Activated CD8-positive, alpha-beta memory T cell treated with anti-CD3 and anti-CD28 coated beads, Interleukin-2, amount 10 ng/mL, durations not matched to agents 7 days and 5 days (primary cell): ENCODE measurements around the gene RAMACL. TPM values are rescaled to one million over a fixed set of nuclear protein-coding genes. Genes with fewer than 3 reads are reported as not detected.
A peak's percentile ranks its signal among the peaks of the same experiment; 100 is the strongest.

Experiments used
- ATAC-seq: fragments of 150-1000 bp; cut with Tn5 transposase; one replicate; pipeline ENCODE4 v1.10.0; 2021; ENCODE audit warnings: moderate library complexity
- CTCF ChIA-PET: fragments of 350-600 bp; sonication (Branson Sonifier 250); formaldehyde crosslinking; loops from one replicate; lab custom pipeline; 2021; ENCODE audit warnings: antibody characterized with exemption; lab: Charles Lee
- DNase-seq: peaks from one replicate; pipeline ENCODE4 v3.0.0-alpha.2; 2020
- H3K27ac Mint-ChIP-seq: one replicate; pipeline ENCODE4 v1.8.0; 2021; ENCODE audit warnings: mild to moderate bottlenecking, mixed read lengths
- H3K27me3 Mint-ChIP-seq: one replicate; pipeline ENCODE4 v1.8.0; 2021; ENCODE audit warnings: mixed read lengths
- H3K36me3 Mint-ChIP-seq: one replicate; pipeline ENCODE4 v1.8.0; 2021; ENCODE audit warnings: mild to moderate bottlenecking, mixed read lengths
- H3K4me1 Mint-ChIP-seq: one replicate; pipeline ENCODE4 v1.8.0; 2021; ENCODE audit warnings: mixed read lengths
- H3K4me3 Mint-ChIP-seq: one replicate; pipeline ENCODE4 v1.8.0; 2021; ENCODE audit warnings: mild to moderate bottlenecking, moderate library complexity, mixed read lengths
- H3K9me3 Mint-ChIP-seq: one replicate; pipeline ENCODE4 v1.8.0; 2022; ENCODE audit warnings: low read depth, mixed read lengths
- total RNA-seq, 2 experiments: library from RNA; stranded (reverse); gene quantifications; one replicate each; pipeline ENCODE4 v1.2.3, GENCODE V29; 2021

Gene RAMACL
- total RNA-seq, 2 experiments from 2014 or later, result 0.14 to 0.29 TPM

GRCh38 chr6:166597711-166598440, 11.4 kb upstream of the RAMACL start:
- Mint-ChIP-seq H3K4me1 (no peaks in the 10 kb centered on the region), H3K4me3 (no peak overlapping the region), H3K9me3 (no peaks in the 10 kb centered on the region), H3K36me3 (no peaks in the 10 kb centered on the region), H3K27me3 (no peaks in the 10 kb centered on the region), H3K27ac (no peak overlapping the region)
- CTCF ChIA-PET, result no interaction called here
- no peak for DNase-seq
- no peak for ATAC-seq

- CTCF ChIA-PET, result no interaction called here
- ATAC-seq, result no peak
- H3K4me3 Mint-ChIP-seq, result no peak overlapping the region
Measured at GRCh38 chr6:166596776-166597507, 10.5 kb upstream of the RAMACL start.

DNA sequence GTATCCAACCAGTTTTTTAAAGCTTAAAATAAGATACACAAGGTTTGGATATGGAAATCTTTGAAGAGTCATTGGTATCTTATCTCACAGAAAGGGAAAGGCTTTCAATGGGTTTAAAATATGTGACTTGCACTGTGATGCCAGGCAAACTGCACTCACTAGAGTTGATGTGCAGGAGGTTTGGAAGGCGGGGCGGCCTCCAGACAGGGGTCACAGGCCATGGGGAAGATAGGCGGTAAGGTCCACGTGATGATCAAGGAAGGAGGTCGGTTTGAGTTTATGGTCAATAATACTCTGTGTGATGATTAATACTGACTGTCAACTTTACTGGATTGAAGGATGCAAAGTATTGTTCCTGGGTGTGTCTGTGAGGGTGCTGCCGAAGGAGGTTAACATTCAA, 9.5 kb upstream of the RAMACL start:
- ATAC-seq (no peak), DNase-seq (peak; percentile 22)
- H3K27ac Mint-ChIP-seq, result no peak overlapping the region
- CTCF ChIA-PET, result no interaction called here
- H3K36me3 Mint-ChIP-seq, result no peaks in the 10 kb centered on the region
- H3K4me1 Mint-ChIP-seq, result no peaks in the 10 kb centered on the region
- no peaks in the 10 kb centered on the region for H3K9me3 Mint-ChIP-seq
- H3K27me3 Mint-ChIP-seq, result no peaks in the 10 kb centered on the region
- no peak overlapping the region for H3K4me3 Mint-ChIP-seq

More at GRCh38 chr6:166596776-166597507, 10.5 kb upstream of the RAMACL start:
- H3K9me3 Mint-ChIP-seq, result no peaks in the 10 kb centered on the region
- H3K36me3 Mint-ChIP-seq, result no peaks in the 10 kb centered on the region
- no peak overlapping the region for H3K27ac Mint-ChIP-seq
- H3K27me3 Mint-ChIP-seq, result no peaks in the 10 kb centered on the region
- DNase-seq, result peak; percentile 28
- no peaks in the 10 kb centered on the region for H3K4me1 Mint-ChIP-seq

DNA sequence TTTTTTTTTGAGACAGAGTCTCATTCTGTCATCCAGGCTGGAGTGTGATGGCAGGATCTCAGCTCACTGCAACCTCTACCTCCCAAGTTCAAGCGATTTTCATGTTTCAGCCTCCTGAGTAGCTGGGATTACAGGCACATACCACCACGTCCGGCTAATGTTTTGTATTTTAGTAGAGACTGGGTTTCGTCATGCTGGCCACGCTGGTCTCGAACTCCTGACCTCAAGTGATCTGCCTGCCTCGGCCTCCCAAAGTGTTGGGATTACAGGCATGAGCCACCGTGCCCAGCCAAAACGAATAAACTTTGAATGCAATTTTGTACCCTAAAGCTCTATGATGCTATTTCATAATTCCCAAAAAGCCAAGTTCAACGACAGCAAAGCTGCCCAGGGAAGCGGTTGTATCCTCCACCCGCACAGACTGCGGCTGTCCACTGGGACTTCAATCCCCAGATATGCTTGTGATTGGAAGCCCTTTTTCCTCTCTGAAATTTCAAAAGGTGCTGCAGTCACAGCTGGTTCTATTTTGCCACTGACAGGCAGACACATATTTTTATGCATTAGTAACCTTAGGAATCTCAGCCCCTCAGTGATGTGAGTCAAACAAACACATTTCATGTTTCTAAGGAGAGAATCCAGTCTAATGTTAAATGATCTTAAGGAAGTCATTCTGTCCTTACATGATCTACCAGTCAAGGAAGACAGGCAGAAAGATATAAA, 8.7 kb upstream of the RAMACL start:
- ATAC-seq (no peak), DNase-seq (peak; percentile 11)
- CTCF ChIA-PET, result no interaction called here
- Mint-ChIP-seq H3K36me3 (no peaks in the 10 kb centered on the region), H3K4me1 (no peaks in the 10 kb centered on the region), H3K27ac (no peak overlapping the region), H3K9me3 (no peaks in the 10 kb centered on the region), H3K27me3 (no peaks in the 10 kb centered on the region), H3K4me3 (no peak overlapping the region)

DNA sequence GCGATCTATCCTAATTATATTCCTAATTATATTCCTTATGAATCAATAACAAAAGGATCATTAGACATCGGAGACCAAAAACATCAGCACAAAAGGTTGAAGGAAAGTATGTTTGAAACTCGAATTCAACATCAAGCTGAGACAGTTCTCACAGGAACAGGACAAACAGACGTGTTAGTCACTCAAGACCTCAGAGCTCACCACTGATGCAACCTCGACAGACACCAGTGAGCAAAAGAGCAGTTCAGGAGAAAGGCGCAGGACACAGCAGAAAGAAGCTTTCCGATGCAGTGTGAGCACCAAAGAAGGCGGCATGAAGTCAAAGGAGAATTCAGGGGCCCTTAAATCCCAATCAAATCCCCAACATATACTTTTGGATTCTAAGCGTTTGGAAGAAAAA, 6.3 kb upstream of the RAMACL start:
- CTCF ChIA-PET, result no interaction called here
- H3K9me3 Mint-ChIP-seq, result no peaks in the 10 kb centered on the region
- no peaks in the 10 kb centered on the region for H3K27me3 Mint-ChIP-seq
- no peak overlapping the region for H3K27ac Mint-ChIP-seq
- H3K4me1 Mint-ChIP-seq, result peaks cover 13% of the 10 kb centered on the region
- ATAC-seq (no peak), DNase-seq (peak; percentile 29)
- no peak overlapping the region for H3K4me3 Mint-ChIP-seq
- no peaks in the 10 kb centered on the region for H3K36me3 Mint-ChIP-seq

- DNase-seq (peak; percentile 5), ATAC-seq (no peak)
- H3K9me3 Mint-ChIP-seq, result no peaks in the 10 kb centered on the region
- H3K4me1 Mint-ChIP-seq, result peaks cover 18% of the 10 kb centered on the region
- H3K36me3 Mint-ChIP-seq, result no peaks in the 10 kb centered on the region
- no peak overlapping the region for H3K27ac Mint-ChIP-seq
- CTCF ChIA-PET, result no interaction called here
- no peaks in the 10 kb centered on the region for H3K27me3 Mint-ChIP-seq
- no peak overlapping the region for H3K4me3 Mint-ChIP-seq
Measured at GRCh38 chr6:166591961-166592520, 5.6 kb upstream of the RAMACL start.

GRCh38 chr6:166591026-166591425, 4.5 kb upstream of the RAMACL start:
- H3K4me1 Mint-ChIP-seq, result peaks cover 18% of the 10 kb centered on the region
- H3K27me3 Mint-ChIP-seq, result no peaks in the 10 kb centered on the region
- H3K9me3 Mint-ChIP-seq, result no peaks in the 10 kb centered on the region
- no peak overlapping the region for H3K27ac Mint-ChIP-seq
- no peaks in the 10 kb centered on the region for H3K36me3 Mint-ChIP-seq
- ATAC-seq, result no peak
- no peak overlapping the region for H3K4me3 Mint-ChIP-seq
- CTCF ChIA-PET, result no interaction called here
- DNase-seq, result peak; percentile 16

GRCh38 chr6:166589786-166590574, 3.5 kb upstream of the RAMACL start:
- ATAC-seq, result no peak
- Mint-ChIP-seq H3K27ac (no peak overlapping the region), H3K27me3 (no peaks in the 10 kb centered on the region), H3K36me3 (no peaks in the 10 kb centered on the region), H3K4me1 (peaks cover 18% of the 10 kb centered on the region), H3K9me3 (no peaks in the 10 kb centered on the region), H3K4me3 (no peak overlapping the region)
- peak; percentile 21 for DNase-seq
- CTCF ChIA-PET, result no interaction called here

- H3K27me3 Mint-ChIP-seq, result no peaks in the 10 kb centered on the region
- H3K9me3 Mint-ChIP-seq, result no peaks in the 10 kb centered on the region
- ATAC-seq (no peak), DNase-seq (no peak)
- H3K36me3 Mint-ChIP-seq, result no peaks in the 10 kb centered on the region
- no peak overlapping the region for H3K4me3 Mint-ChIP-seq
- peaks cover 18% of the 10 kb centered on the region for H3K4me1 Mint-ChIP-seq
- H3K27ac Mint-ChIP-seq, result no peak overlapping the region
- CTCF ChIA-PET, result no interaction called here
Measured at GRCh38 chr6:166589337-166589731, 2.9 kb upstream of the RAMACL start.

- Mint-ChIP-seq H3K9me3 (no peaks in the 10 kb centered on the region), H3K4me1 (peaks cover 18% of the 10 kb centered on the region), H3K4me3 (no peak overlapping the region), H3K27me3 (no peaks in the 10 kb centered on the region), H3K27ac (no peak overlapping the region), H3K36me3 (no peaks in the 10 kb centered on the region)
- CTCF ChIA-PET, result no interaction called here
- ATAC-seq, result no peak
- peak; percentile 35 for DNase-seq
Measured at GRCh38 chr6:166588691-166589336, 2.3 kb upstream of the RAMACL start.

DNA sequence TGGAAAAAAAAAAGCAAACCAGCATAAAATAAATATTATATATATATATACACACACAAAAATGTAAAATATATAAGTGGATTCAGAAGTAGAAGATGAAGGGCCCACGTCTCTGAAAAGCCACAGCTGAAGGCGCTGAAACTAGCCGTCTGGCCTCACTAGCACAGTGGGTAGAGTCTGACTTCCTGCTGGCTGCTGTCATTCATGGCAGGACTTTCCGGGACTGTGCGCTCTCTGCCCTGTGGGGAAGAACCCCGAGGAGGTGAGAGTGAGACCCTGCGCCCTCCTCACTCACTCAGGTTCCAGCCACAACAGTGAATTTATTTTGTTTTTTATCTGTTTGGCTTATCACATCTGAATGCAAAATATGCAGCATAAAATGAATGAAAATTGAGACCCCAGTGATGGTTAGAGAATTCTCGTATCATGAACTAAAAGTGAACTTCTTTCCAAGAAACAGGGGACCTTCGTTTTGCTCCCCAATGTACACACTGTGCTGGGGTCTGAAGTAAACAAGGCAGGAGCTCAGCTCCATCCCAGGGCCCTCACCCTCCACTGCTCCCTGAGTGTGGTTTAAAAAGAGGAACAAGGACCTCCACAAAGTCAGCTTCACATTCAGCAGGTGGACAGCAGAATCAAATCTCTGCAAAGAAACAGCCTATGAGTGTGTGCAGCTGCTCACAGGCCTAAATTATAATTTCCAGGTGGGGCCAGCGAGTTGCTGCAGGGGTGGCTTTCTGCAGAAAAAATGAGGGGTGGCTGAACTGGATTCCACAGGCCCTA, 1.3 kb upstream of the RAMACL start:
- DNase-seq (peak; percentile 34), ATAC-seq (no peak)
- Mint-ChIP-seq H3K9me3 (no peaks in the 10 kb centered on the region), H3K4me3 (no peak overlapping the region), H3K27ac (no peak overlapping the region), H3K36me3 (no peaks in the 10 kb centered on the region), H3K4me1 (peaks cover 18% of the 10 kb centered on the region), H3K27me3 (no peaks in the 10 kb centered on the region)
- CTCF ChIA-PET, result no interaction called here

DNA sequence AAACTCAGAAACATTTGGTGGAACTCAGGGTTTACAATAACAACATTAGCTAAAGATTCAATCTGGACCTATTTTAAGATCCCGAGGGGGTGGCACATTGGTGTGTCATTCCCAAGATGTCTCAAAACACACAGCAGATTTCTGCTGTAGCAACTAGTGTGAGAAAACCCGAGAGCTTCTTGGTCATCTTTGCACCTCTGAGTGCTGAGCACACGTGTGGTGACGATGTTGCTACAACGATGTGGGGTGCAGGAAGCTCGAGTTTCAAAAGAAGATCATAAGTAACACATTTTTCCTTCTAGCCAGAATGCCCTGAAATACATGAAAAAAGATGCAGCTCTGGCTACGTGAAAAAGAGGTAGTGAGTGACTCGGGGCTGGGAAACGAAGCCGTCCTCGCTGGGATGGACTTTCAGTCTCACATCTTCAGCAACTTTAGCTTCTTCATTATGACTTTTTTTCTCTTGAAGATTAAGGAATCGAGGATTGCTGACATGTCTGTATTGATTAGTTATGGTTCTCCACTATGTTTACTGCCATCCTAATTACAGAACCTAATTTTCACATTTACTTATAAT, 1.5 kb downstream of the RAMACL start:
- Mint-ChIP-seq H3K4me1 (peaks cover 18% of the 10 kb centered on the region), H3K27ac (no peak overlapping the region), H3K4me3 (no peak overlapping the region), H3K27me3 (no peaks in the 10 kb centered on the region), H3K36me3 (no peaks in the 10 kb centered on the region), H3K9me3 (no peaks in the 10 kb centered on the region)
- DNase-seq (peak; percentile 3), ATAC-seq (no peak)
- CTCF ChIA-PET, result no interaction called here
